CD4-positive, alpha-beta T cell treated with Interleukin-4 for 4 hours (primary cell): ENCODE results near the gene MAMDC4.

Experiments
- DNase-seq: peaks from one replicate; pipeline ENCODE4 v3.0.0-alpha.2; 2020

Gene MAMDC4

GRCh38 chr9:136849960-136850865, 1.9 kb upstream of the MAMDC4 start:
- DNase-seq = no peak

GRCh38 chr9:136850866-136851775, 1.0 kb upstream of the MAMDC4 start:
- no peak for DNase-seq

DNA sequence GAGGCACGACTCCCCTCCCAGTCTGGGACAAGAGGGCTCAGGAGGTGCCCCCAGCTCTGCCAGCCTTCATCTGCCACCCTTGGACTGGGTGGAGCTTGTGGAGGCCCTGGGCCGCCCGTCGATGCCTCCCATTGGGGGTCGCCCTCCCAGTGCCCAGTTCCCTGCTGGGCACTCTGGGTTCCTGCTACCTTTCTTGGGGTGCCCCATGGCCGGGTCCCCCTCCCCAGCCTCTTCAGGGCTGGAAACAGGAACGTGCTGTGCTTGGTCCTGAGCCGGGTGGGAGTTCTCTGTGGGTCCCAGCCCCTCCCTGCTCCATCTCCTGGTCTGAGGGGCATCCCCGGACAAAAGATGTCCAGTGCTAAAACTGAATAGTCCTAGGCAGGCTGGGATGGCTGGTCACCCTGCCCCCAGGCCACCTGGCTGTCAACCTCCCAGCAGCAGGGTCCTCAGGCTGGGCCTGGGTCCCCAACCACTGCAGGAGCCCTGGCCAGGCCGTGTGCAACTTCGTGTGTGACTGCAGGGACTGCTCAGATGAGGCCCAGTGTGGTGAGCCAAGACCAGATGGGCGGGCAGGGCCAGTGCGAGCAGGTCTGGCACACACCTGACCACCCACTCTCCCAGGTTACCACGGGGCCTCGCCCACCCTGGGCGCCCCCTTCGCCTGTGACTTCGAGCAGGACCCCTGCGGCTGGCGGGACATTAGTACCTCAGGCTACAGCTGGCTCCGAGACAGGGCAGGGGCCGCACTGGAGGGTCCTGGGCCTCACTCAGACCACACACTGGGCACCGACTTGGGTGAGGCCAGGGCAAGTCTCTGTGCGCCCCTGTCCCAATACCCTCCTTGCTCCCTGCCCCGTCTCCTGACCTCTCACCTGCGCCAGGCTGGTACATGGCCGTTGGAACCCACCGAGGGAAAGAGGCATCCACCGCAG, 784 bp downstream of the MAMDC4 start:
- DNase-seq = no peak

DNA sequence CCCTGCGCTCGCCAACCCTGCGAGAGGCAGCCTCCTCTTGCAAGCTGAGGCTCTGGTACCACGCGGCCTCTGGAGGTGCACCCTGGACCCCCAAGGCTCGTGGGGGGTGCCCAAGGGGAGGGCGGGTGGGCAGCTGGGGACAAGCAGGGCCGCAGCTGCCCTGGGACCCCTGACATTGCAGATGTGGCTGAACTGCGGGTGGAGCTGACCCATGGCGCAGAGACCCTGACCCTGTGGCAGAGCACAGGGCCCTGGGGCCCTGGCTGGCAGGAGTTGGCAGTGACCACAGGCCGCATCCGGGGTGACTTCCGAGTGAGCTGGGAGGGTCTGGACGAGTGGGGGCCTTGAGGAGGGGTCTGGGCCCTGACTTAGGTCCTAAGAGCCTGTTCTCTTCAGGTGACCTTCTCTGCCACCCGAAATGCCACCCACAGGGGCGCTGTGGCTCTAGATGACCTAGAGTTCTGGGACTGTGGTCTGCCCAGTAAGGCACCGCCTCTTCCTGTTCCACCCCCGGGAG, 1.5 kb downstream of the MAMDC4 start:
- DNase-seq = no peak

GRCh38 chr9:136854113-136854841, 2.1 kb downstream of the MAMDC4 start:
- no peak for DNase-seq

GRCh38 chr9:136854842-136855460, 2.8 kb downstream of the MAMDC4 start:
- DNase-seq = no peak

- no peak for DNase-seq
Observed at GRCh38 chr9:136855461-136856078, 3.4 kb downstream of the MAMDC4 start.

- DNase-seq = no peak
Observed at GRCh38 chr9:136856079-136856476, 3.9 kb downstream of the MAMDC4 start.

DNA sequence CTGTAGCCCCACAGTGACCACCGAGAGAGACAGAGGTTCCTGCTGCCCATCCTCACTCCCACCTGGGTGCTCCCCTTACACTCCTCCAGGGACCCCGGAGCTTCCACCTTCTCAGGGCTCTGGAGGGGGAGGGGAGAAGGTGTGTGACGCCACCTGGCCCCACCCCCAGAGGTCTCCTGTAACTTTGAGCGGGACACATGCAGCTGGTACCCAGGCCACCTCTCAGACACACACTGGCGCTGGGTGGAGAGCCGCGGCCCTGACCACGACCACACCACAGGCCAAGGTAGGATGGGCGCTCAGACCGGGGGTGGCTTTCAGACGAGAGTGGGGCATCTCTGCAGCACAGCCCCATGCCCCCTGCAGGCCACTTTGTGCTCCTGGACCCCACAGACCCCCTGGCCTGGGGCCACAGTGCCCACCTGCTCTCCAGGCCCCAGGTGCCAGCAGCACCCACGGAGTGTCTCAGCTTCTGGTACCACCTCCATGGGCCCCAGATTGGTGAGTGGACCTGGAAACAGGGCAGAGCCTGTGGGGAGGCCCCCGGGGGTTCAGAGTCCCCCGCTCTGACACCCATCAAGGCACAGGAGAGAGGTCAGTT, 4.5 kb downstream of the MAMDC4 start:
- no peak for DNase-seq

DNA sequence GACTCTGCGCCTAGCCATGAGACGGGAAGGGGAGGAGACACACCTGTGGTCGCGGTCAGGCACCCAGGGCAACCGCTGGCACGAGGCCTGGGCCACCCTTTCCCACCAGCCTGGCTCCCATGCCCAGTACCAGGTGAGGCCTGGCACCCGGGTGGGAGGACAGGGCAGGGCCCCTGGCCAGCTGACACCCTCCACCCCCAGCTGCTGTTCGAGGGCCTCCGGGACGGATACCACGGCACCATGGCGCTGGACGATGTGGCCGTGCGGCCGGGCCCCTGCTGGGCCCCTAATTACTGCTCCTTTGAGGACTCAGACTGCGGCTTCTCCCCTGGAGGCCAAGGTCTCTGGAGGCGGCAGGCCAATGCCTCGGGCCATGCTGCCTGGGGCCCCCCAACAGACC, 5.0 kb downstream of the MAMDC4 start:
- no peak for DNase-seq

DNA sequence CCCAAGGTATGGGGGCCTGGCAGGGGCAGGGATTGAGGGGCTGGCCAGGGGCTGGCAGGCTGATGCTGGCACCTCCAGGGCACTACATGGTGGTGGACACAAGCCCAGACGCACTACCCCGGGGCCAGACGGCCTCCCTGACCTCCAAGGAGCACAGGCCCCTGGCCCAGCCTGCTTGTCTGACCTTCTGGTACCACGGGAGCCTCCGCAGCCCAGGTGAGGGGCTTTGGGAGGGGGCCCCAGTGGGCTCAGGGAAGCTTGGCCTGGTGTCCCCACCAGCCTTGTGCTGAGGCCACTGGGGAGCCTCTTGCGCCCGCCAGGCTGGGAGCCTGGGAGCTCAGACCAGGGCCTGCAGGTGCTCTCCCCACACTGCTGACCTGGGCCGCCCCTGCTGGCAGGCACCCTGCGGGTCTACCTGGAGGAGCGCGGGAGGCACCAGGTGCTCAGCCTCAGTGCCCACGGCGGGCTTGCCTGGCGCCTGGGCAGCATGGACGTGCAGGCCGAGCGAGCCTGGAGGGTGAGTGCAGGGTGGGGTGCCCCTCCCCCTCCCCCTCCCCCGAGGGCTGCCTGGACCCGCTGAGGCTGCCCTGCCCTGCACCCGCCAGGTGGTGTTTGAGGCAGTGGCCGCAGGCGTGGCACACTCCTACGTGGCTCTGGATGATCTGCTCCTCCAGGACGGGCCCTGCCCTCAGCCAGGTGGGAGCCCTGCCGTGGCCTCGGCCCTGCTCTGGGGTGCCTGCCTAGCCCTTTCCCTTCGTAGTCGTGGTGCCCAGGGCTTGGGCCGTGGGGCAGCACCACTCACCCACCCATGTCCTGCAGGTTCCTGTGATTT, 5.7 kb downstream of the MAMDC4 start:
- DNase-seq = no peak

DNA sequence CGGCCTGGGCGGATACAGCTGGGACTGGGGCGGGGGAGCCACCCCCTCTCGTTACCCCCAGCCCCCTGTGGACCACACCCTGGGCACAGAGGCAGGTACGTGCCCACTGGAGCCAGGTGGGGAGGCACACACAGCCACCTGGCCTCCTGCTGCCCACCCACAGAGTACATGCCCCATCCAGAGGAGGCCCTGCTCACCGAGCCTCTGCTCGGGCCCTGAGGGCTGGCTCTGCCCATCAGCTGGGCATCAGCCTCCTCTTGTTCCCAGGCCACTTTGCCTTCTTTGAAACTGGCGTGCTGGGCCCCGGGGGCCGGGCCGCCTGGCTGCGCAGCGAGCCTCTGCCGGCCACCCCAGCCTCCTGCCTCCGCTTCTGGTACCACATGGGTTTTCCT, 6.3 kb downstream of the MAMDC4 start:
- DNase-seq = no peak

- DNase-seq = no peak
Observed at GRCh38 chr9:136858844-136859757, 7.0 kb downstream of the MAMDC4 start.

GRCh38 chr9:136860529-136860928, 8.4 kb downstream of the MAMDC4 start:
- no peak for DNase-seq

GRCh38 chr9:136860933-136861873, 9.1 kb downstream of the MAMDC4 start:
- no peak for DNase-seq

DNA sequence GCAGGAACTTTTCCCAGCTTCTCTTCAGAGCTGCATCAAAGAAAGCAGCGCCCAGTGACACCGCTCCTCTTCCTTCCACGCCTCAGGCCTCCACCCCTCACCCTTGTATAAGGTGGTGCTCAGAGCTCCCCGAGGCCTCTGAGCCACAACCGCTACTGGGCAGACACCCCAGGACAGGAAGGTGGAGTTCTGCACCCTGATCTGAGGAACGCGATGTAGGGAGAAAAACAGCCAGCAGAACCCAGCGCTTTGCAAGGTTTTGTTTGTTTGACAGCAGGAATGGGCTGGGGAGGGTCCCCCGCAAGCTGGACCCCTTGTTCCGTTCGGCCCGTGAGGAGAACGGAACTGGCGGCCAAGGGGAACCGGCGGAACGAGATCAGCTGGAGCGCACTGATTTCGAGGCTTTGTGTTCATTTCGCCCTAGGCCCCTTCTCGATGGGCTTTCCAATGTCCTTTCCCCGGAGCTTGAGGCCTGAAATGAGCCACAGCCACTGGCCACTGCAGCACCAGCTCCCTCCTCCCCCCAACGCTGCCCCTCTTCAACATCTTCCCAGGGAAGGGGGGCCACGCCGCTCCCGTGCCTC, 9.8 kb downstream of the MAMDC4 start:
- DNase-seq = no peak
